Measurements from ENCODE around the gene TOM1L2.

The TOM1L2 gene

DNA sequence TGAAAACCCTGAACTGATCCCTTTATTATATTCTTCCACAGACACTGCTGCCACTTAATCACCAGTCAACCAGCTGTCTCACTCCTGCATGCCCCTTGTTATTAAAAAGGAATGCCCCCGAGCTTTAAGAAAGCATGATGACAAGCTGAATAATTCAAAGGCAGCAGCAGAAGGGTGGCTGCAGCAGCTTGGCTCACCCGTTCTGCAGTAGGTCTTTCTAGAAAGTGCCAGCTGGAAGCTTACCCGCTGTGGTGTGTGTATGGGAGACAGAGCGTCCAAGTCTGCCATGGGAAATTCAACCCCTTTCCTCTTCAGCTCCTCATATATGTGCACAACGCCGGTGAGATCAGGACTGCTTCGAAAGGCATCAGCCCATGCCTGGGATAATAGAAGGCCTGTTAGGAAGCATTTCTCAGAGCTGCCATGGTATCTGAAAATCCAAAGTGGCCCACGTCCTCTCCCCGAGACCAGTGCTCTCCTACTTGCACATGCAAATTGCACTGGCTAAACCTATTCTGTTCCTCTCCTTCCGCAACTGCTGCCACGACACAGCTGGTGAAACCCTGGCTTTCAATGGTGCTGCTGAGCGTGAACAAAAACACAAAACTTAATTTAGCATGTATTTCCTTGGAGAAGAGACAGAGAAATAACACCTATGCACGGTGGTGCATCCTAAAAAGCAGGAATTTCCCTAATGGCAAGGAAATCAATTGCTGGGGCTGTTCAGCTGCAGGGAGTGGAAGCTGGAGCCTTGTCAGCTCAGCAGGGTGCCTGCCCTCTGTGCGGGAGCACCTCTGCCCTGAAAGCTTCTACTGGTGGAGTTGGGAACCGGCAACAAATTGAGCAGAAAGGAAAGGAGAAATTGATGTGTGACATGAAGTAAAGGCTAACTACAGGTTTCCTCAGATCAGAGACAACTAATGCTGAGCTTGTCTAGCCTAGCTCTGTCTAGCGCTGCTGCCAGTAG lies 87.5 kb downstream of the TOM1L2 start:
- H3K27ac ChIP-seq, result no peak overlapping the region
- TF ChIP-seq, protein P1, sequence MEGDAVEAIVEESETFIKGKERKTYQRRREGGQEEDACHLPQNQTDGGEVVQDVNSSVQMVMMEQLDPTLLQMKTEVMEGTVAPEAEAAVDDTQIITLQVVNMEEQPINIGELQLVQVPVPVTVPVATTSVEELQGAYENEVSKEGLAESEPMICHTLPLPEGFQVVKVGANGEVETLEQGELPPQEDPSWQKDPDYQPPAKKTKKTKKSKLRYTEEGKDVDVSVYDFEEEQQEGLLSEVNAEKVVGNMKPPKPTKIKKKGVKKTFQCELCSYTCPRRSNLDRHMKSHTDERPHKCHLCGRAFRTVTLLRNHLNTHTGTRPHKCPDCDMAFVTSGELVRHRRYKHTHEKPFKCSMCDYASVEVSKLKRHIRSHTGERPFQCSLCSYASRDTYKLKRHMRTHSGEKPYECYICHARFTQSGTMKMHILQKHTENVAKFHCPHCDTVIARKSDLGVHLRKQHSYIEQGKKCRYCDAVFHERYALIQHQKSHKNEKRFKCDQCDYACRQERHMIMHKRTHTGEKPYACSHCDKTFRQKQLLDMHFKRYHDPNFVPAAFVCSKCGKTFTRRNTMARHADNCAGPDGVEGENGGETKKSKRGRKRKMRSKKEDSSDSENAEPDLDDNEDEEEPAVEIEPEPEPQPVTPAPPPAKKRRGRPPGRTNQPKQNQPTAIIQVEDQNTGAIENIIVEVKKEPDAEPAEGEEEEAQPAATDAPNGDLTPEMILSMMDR (IDR thresholded peaks at IDR 0.05), result no peak

DNA sequence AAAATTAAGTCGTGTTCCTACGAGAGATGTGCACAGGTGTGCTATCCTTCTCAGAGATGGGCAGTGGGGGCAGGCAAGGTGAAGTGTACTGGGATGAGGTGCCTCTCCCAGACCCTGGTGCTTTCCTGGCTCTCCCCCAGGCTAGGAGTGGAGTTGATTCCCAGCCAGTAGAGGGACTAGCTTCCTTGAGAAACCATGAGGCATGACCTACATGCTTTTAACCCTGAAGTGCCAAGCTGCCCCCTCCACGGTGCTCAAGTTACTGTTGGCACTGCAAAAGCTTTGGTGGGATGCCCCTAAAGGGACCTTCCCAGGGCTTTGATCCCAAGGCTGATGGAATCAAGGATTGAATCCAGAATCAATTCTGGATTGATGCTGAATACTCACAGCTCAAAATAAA lies 88.4 kb downstream of the TOM1L2 start:
- TF ChIP-seq, protein P1 (IDR thresholded peaks at IDR 0.05), result no peak
- TF ChIP-seq ZFX (IDR thresholded peaks at IDR 0.05; ENCODE audit: borderline replicate concordance), result no peak
- H3K27ac ChIP-seq, result no peak overlapping the region

DNA sequence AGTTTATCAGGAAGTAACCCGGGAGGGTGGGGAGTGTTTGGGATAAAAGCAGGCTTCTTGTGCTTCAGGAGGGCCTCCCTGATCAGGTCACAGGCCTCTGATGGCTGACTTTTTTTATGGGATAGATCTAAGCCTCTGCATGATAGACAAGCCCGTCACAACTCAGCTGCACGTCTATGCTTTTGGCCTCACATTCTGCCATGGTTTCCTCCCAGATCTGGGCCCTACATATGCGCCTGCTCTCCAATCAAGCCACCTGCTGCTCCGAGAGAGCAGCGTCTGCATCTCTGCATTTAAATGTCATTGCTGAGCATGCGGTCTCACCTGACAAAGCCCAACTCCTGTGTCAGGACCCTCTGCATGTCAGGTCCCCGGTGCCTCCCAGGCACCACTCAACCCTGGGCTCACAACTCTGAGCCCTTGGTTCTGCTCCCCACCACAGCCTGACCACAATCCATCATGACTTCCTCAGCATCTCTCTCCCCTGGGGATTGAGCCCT lies 90.1 kb downstream of the TOM1L2 start:
- H3K27ac ChIP-seq, result no peak overlapping the region
- TF ChIP-seq ZFX (IDR thresholded peaks at IDR 0.05; ENCODE audit: borderline replicate concordance), result no peak
- TF ChIP-seq, protein P1 (IDR thresholded peaks at IDR 0.05), result no peak

DNA sequence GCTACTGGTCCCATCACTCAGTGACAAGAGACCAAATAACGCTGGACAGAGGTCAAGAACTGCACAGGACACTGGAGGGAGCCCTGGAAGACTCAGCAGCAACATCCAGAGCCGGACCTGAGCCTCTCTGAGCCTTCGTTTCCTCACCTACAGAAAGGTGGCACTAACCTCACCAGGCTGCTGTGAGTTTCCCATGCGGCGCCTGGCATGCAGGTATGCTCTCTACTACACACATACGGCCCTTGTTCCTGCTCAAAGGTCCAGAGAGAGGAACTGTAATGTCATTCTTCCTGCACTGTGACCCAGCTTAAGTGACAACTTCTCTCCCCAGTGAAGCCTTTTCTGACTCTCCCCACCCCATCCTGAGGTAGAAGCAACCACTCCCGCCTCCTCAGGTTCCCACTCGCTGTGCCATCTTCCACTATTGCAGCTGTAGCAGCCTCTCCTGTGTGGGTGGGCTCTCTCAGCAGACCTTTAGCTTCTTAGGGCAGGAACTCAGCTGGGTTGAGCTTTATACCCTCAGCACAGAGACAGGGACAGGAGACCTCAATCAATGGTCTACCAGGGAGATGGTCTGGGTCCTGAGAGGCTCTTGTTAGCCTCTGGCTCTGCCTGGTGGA lies 91.5 kb downstream of the TOM1L2 start:
- no peak overlapping the region for H3K27ac ChIP-seq
- no peak for TF ChIP-seq ZFX (IDR thresholded peaks at IDR 0.05; ENCODE audit: borderline replicate concordance)
- TF ChIP-seq, protein P1 (IDR thresholded peaks at IDR 0.05), result no peak

DNA sequence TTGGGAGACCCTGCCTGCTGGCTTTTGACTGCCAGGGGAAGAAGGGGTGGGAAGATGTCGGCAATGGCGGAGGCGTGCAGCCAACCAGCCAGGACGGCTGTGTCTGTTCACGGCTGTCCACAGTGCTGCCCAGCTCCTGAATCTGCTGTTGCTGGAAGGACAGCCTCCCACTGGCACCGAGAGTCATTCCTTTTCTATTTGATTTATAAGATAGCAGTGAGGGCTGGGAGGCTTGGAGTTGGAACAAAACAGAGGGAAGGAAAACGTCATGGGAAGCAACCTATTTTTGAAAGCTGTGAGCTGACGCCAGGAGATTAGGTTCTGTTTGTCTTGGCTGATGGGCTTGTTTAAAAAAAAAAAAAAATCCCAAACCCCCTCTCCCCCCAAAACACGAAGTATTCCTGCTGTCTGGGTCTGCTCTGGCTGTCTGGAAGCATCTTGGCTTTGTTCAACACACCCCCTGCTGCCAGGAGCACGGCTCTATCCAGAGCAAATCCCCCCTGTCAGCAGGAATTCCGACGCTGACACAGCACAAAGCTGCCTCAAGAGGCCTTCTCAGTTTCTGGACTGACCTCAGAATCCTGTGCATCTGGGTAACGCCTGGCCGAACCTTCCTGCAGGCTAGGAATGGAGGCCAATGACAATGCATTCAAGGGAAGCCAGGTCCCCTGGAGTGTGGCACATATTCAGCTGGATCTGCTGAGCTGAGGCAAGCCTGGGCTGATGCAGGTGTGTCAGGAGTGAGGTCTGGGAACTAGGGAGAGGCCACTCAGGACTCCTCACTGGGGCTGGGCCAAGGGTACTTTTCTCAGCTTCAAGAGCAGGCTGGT lies 94.5 kb downstream of the TOM1L2 start:
- TF ChIP-seq ZFX (IDR thresholded peaks at IDR 0.05; ENCODE audit: borderline replicate concordance), result no peak
- TF ChIP-seq, protein P1 (IDR thresholded peaks at IDR 0.05), result no peak
- no peak overlapping the region for H3K27ac ChIP-seq

DNA sequence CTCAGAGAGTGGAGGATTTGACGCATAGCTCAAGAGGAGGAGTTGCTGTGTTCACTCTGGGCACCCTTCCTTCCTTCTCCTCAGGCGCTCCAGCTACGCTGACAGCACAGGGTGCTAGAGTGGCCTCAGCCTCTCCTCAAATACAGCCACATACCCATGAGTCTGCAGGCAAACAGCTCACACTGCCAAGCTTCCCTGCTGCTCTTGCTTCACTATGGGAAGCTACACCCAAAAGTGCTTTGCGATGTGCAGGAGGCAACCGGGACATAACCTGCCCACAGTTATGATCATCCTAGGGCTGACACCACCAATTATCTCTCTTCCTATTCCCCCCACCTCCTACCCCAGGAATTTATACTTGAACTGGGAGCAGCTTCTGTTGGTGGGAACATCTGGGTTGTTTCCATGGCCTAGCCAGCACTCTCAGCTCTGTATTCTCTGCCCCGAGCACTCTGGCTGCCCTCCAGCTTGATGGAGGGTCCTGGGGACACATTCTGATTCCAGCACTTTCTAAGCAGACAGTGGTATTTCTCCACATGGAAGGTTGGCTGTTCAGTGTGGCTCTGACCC lies 95.2 kb downstream of the TOM1L2 start:
- H3K27ac ChIP-seq, result no peak overlapping the region
- TF ChIP-seq, protein P1 (IDR thresholded peaks at IDR 0.05), result no peak
- no peak for TF ChIP-seq ZFX (IDR thresholded peaks at IDR 0.05; ENCODE audit: borderline replicate concordance)

Data from 22Rv1 (cell line).